ENCODE measurements around the gene SERPINA9.
"Not testable (repeated sequence)": the region's sequence is repeated elsewhere in the genome, so short reads cannot be mapped to it uniquely, and the experiment has no call there.

SERPINA9 gene

GRCh38 chr14:94424371-94424770 is 51.6 kb downstream of the SERPINA9 start:
- H3K27ac ChIP-seq: no peak overlapping the region
- ChIA-PET POLR2A (ENCODE audit: low non-redundant PET) (no interaction called here), CTCF (no interaction called here)
- no peak for TF ChIP-seq CTCF (conservative IDR thresholded peaks at IDR 0.05; ENCODE audit: low read depth)
- no peak for DNase-seq (ENCODE audit: low spot score)

GRCh38 chr14:94423453-94424056 is 52.4 kb downstream of the SERPINA9 start:
- POLR2A ChIA-PET (ENCODE audit: low non-redundant PET): no interaction called here
- TF ChIP-seq CTCF (conservative IDR thresholded peaks at IDR 0.05; ENCODE audit: low read depth): peak; percentile 74
- CTCF ChIA-PET: interaction anchor here (0.6 to 1.8 kb wide), 12 partner anchors 10 to 982 kb away, joined by 3 to 8 read pairs (median 4); no protein-coding TSS in a partner anchor
- no peak overlapping the region for H3K27ac ChIP-seq
- DNase-seq (ENCODE audit: low spot score): peak; percentile 44

GRCh38 chr14:94421316-94421715 is 54.7 kb downstream of the SERPINA9 start:
- no peak for DNase-seq (ENCODE audit: low spot score)
- no peak overlapping the region for H3K27ac ChIP-seq
- no peak for TF ChIP-seq CTCF (conservative IDR thresholded peaks at IDR 0.05; ENCODE audit: low read depth)
- ChIA-PET CTCF (no interaction called here), POLR2A (ENCODE audit: low non-redundant PET) (no interaction called here)

- DNase-seq (ENCODE audit: low spot score); CTCF ChIA-PET: not testable (repeated sequence)
These were observed 58.3 kb downstream of the SERPINA9 start for GRCh38 chr14:94417497-94418205.

More at GRCh38 chr14:94417497-94418205, 58.3 kb downstream of the SERPINA9 start:
- POLR2A ChIA-PET (ENCODE audit: low non-redundant PET); H3K27ac ChIP-seq: not testable (repeated sequence)
